ENCODE results near the gene RERE.

RERE gene

GRCh38 chr1:8537991-8538390, 279.4 kb downstream of the RERE start:
- DNase-seq, result no peak

- no peak for DNase-seq
Measured at GRCh38 chr1:8536515-8536914, 280.9 kb downstream of the RERE start.

- DNase-seq, result no peak
Measured at GRCh38 chr1:8533907-8534306, 283.5 kb downstream of the RERE start.

DNA sequence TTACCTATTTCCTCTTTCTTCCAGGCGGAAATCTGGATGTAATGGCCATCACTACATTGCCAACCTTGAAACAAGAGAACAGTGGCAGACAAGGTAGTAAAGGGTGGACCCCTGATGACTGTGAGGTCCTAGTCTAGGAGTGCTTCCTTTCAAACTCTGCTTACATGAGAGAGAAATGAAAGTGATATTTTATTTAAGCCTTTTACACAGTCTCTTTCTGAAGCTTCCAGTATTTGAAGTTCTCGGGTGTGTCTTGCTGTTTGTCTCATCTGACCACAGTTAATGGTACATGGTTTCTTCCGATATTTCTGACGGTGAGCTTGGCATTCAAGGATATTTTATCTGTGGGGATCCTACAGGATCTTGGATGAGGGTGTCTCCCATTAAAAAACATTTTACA, 284.3 kb downstream of the RERE start:
- no peak for DNase-seq

DNA sequence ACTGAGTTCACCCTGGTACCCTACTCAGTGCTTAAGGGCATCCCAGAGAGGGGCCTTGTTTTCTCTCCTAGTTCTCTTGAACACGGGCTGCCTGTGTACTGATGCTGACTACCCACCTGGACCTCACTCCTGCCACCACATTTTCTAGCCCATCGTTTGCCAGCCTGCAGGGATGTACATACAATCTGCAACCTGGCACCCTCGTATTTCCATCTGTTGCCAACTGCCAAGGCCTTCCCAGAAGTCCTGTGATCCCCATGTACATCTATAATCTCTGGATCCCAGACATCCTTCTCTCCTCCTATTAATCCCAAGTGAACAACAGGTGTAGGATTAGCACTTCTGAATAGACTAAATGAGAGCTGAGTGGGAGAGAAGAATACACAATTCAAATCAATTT, 287.5 kb downstream of the RERE start:
- DNase-seq, result no peak

GRCh38 chr1:8527941-8528340, 289.5 kb downstream of the RERE start:
- DNase-seq, result no peak

DNA sequence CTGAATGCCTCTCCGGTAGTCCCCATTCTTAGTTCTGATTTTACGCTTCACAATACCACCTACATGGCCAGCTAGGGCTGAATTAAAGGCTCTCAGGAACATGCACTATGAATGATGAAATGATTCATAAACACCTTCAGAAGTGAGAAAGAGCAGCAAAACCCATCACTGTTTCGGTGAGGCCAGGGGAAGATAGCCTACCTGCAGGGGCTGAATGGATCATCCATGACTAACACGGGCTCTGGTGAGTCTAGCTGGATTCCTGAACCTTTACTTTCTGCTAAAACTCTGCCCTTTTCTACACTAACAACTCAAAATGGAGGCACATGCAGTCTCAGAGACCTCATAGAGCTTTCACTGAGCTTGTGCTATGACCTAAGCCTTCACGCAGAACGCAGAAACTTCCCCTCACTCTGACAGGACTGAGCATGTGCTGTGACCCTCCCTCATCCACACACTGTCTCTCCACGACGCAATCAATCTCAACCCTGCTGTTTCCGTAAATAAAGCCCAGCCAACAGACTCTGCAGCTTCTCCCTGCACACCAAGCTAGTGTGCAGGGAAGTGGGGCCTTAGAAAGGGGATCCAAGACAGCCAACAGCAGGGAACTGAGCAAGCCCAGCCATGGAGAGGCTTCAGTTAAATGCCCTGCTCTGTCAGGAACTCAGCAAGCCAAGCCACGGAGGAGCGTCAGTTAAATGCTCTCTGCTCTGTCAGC, 291.7 kb downstream of the RERE start:
- peak; percentile 91 for DNase-seq

GRCh38 chr1:8525216-8525557, 292.3 kb downstream of the RERE start:
- no peak for DNase-seq

DNA sequence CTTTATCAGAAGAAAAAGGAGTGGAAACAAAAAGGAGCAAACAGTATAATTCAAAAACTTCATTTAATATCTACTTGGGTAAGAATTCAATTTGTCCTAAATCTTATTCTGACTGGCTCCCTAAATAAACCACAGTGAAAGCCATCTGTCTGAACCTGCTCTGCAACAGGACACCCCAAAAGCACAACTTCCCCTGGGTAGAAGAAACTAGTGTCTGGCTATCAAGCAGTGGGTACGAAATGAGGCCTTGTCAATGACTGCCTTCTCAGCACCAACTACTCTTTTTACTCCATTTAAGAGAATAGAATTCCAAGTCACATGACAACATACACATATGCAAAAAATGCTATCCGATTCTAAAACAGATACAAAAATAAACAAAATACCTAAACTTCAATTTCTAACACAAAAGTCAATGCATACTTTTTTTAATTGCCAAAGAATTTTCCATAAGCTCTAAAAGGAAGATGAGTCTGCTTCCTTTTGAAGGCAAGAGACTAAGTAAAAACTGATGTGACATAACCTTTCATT, 292.7 kb downstream of the RERE start:
- DNase-seq, result no peak

- DNase-seq, result no peak
Measured at GRCh38 chr1:8523666-8524206, 293.7 kb downstream of the RERE start.

- DNase-seq, result no peak
Measured at GRCh38 chr1:8520483-8520966, 296.9 kb downstream of the RERE start.

- DNase-seq, result no peak
Measured at GRCh38 chr1:8519167-8519566, 298.3 kb downstream of the RERE start.

DNA sequence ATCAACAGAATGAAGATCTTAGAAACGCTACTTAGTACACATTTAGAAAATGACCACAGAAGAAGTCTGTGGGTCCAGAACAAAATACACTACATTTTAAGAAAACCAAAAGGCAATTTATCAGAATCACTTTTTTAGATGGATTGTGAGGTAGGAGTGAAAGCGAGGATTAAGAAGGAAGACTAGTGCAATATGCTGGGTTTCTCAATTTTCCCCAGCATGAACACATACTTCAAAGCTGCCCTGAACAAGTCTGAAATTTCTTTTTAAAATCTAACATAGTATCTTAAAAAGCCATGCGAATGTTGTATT, 299.0 kb downstream of the RERE start:
- no peak for DNase-seq

- DNase-seq, result no peak
Measured at GRCh38 chr1:8517661-8518489, 299.6 kb downstream of the RERE start.

DNA sequence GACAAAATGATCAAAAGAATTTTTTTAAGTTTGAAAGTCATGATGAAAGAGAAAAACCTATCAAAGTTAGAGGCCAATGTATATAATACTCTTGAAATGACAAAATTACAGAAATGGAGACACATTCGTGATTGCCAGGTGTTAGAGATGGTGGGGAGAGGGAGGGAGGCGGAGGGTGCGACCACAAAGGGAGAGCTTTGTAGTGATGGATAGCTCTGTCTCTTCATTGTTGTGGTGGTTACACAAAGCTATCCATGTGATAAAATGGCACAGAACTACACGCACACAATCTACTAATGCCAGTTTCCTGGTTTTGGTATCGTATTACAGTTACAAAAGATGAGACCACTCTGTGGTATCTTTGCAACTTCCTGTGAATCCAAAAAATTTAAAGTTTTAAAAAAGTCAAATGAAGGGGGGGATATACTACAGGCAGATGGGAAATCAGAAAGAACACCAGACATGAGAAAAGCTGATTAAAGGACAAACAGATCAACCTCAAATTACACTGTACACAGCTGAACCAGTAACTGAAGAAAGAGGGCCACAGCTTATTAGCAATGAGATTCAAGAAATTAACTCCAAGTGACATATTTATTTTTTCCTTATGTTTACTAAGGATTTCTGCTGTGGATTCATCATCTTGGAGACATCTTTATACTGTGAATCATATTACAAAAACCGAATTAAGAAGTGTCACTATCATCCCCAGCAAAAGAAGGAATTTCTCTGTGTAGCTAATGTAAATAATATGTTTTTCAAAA, 300.5 kb downstream of the RERE start:
- no peak for DNase-seq

GRCh38 chr1:8516278-8516777, 301.1 kb downstream of the RERE start:
- DNase-seq, result no peak

DNA sequence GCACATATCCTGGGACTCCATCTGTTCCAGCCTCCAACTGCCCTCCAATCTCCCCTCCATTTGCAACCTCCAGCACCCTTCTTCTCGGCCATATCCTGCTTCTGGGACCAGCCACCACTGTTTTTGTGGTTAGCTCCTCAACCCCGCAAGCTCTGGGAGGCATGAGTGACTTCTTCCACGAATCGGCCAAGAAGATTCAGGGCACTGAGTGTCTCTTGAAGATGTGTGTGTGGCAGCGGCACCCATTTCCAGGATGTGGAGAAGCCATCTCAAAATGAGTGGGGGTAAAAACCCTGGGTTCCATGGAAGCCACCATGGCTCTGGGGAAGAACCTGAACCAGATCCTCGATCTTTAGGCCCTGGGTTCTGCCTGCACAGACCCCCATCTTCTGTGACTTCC, 304.9 kb downstream of the RERE start:
- DNase-seq, result no peak

DNA sequence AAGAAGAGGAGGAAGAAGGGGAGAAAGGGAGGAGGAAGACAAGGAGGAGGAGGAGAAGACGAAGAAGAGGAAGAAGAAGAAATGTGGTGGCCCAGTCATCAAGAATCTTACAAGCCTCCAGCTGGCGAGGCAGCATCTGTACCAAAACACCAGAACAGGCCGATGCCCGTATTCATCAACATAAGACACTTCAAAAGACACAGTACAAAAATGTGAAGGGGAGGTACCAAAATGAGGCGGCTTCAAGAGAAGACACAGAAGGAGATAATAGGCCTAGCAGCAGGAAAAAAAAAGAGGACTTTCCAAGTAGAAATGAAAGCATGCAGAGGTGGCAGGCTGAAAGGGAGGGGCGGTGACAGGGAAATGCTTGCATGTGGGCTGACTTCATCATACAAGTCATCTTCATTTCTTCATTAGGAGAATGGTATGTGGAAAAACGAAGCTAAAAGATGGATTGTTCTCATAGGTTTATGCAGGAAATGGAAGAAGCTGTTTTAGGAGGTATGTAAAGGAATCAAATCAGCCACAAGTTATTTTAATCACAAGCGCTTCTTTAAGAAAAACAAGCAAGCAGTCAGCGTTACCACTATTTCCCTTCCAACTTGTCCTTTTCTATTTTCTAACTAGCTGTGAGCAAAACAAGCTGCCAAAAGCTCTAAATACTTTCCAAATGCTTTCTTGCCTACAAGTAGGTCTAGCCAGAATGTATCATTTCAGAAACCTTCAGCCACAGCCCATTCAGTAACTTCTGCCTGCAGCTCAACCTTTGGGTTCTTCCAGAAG, 307.2 kb downstream of the RERE start:
- DNase-seq, result no peak

DNA sequence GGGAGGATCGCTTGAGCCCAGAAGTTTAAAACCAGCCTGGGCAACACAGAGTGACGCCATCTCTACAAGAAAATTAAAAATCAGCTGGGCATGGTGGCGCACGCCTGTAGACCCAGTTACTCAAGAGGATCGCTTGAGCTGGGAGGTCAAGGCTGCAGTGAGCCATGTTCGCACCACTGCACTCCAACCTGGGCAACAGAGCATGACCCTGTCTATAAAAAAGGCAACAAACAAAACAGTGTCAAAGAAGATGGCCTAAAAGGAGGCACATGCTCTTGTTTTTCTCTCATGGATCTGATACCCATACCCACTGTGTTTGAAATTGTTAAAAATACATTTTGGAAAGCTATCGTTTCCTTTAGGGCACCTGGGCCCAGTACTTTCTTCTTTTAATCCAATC, 307.9 kb downstream of the RERE start:
- no peak for DNase-seq

- no peak for DNase-seq
Measured at GRCh38 chr1:8506995-8507615, 310.3 kb downstream of the RERE start.

- no peak for DNase-seq
Measured at GRCh38 chr1:8506456-8506855, 311.0 kb downstream of the RERE start.

- DNase-seq, result no peak
Measured at GRCh38 chr1:8503842-8504241, 313.6 kb downstream of the RERE start.
